Measurements from ENCODE around the gene CCDC187.
"Not testable (repeated sequence)": the region's sequence is repeated elsewhere in the genome, so short reads cannot be mapped to it uniquely, and the experiment has no call there.

The CCDC187 gene

GRCh38 chr9:136266641-136267040, 37.3 kb downstream of the CCDC187 start:
- DNase-seq (ENCODE audit: low spot score): not testable (repeated sequence)

DNA sequence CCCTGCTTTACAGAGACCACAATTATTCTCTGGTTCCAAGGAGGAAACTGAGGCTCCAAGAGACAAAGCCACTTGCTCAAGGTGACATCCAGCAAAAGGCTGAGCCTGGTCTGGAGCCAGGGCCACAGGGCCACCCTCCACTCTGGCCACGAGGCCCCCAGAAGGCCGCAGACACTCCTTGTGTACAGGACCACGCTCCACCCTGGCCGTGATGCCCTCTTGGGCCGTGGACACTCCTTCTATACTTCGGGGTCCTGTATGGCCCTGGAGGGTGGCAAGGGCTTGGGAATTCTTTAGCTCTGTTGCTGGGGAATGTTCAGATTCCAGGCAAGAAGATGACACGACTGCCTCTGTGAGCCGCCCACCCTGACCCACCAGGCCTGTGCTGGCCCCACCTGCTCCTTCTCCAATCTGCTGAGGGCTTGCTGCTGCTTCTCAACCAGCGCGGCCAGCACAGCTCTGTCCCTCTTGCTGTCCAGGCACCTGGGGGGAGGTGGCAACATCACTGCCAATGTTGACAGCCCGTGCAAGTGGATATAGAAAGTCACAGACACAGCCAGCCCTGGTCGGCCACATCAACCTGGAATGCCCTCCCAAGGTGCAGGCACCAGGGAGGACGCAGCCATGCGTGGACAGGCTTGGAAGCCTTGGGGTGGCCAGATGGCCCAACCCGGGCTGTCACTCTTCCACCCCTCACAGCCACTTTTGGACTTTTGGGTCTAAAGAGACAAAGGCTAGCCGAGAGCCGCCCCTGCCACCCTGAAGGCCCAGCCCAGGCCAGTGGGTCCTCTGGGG, 38.1 kb downstream of the CCDC187 start:
- DNase-seq (ENCODE audit: low spot score): no peak

GRCh38 chr9:136264441-136265405, 39.2 kb downstream of the CCDC187 start:
- DNase-seq (ENCODE audit: low spot score): no peak

DNA sequence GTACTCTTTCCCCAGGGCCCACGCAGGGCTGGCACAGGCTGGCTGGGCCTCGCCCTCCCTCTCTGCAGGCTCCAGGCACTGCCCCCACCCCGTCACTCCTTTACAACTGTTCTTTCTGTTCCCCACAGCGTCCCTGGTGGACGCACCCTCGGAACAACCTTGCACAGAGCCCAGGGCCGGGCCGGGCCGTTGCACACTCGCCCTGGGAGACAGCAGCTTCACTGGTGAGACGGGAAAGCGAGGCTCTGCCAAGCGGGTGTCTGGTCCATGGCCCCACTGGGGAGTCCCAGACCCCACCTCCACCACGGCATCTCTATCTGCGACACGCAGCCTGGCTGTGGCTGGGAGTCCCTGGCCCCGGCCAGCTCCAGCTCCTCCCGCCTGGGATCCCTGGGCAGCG, 39.9 kb downstream of the CCDC187 start:
- DNase-seq (ENCODE audit: low spot score): no peak

GRCh38 chr9:136262671-136263178, 41.2 kb downstream of the CCDC187 start:
- no peak for DNase-seq (ENCODE audit: low spot score)

DNA sequence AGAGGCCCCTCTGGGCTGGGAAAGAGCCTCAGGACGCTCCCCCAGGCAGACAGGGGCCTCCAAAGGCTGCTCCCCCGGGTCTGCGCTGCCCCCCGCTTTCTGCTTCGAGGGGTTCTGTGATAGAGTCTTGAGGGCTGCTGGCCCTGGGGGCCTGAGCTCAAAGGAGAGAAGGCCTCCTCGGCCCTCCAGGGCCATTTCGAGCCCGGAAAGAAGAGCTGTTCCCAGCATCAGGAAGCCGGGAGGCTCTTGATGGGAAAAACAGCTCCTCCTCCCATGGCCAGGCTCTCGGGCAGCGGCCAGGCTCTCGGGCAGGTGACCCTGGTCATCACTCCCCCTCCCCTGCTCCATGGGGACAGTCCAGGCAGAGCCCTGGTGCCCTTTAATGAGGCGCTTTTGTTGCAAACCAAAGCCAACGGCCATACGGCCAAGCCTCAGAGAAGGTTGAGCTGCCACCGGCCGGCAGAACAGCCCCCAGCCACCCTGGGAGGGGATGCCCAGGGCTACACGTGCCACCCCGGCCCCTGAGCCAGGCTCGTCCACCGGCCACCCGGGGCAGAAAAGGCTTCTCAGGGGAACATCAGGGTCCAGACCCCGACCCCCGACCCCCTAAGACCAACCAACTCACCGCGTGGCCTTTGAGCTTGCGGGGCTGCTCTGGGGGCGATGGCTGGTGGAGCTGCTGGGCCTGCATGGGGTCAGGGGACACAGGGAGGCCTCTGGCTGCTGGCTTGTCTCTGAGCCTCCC, 42.0 kb downstream of the CCDC187 start:
- DNase-seq (ENCODE audit: low spot score): no peak

DNA sequence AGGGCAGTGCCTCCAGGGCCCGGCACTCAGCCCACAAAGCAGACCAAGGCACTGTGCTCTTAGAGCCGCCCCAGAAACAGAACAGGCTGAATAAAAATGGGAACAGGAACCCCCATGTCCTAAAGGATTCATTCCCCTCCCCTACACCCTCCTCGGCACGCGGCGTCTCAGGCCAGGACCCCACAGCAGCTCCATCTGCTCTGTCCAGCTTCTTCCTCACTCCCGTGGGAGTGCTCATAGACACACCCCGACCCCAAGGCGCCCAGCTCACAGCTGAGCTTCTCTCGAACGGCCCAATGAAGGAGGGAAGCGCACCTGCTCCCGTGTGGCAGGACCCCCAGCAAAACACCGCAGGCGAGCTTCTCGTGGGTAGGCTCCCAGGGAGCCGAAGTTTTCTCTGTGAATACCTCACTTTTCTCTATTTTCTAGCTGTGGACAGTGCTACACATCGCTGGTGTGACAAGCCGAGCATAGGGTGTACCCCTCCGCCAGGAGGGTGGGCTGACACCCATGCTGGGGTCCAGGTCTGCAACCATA, 42.9 kb downstream of the CCDC187 start:
- DNase-seq (ENCODE audit: low spot score): no peak

GRCh38 chr9:136260521-136260920, 43.4 kb downstream of the CCDC187 start:
- no peak for DNase-seq (ENCODE audit: low spot score)

- DNase-seq (ENCODE audit: low spot score): no peak
Measured at GRCh38 chr9:136259836-136260235, 44.1 kb downstream of the CCDC187 start.

DNA sequence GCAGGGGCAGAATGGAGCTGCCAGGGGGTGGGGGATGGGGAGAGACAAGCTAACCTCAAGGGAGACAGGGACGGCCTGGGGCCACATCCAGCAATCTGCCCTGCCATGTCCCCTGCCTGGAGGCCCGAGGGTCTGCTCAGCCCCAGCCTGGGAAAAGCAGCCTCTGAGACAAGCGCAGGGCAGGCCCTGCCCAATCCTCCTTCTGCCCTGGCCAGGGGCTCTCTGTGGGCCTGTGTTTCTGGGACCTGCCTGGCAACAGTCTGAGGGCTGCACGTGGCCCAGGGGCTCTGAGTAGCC, 44.4 kb downstream of the CCDC187 start:
- no peak for DNase-seq (ENCODE audit: low spot score)

DNA sequence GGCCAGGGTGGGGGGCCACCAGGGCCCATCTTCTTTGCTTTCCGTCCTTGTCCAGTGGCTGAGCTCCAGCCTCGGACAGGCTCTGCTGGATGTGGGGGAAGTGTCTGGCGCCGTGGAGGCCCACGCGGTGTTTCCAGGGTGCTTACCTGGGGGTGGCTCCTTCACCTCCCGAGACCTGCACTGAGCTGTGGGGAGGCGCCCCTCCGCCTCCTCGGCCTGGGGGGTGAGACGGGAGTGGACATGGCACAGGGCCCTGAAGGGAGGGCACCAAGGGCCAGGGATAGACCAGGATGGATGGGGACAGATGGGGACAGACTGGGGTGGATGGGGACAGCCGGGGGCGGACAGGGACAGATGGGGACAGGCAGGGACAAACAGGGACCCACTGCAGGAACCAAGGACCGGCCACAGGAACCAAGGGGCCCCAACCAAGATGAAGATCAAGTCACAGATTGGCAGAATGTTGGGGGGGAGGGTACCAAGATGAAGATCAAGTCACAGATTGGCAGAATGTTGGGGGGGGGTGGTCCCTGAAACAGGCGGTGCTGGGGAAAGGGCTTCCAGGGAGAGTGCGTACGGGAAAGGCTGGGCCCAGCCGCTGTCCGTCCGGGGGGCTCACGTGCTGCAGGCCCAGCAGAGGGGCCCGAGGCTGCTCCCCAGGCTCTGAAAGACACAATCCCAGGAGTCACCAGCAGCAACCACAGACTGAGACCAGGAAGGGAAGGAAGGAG, 44.9 kb downstream of the CCDC187 start:
- no peak for DNase-seq (ENCODE audit: low spot score)

DNA sequence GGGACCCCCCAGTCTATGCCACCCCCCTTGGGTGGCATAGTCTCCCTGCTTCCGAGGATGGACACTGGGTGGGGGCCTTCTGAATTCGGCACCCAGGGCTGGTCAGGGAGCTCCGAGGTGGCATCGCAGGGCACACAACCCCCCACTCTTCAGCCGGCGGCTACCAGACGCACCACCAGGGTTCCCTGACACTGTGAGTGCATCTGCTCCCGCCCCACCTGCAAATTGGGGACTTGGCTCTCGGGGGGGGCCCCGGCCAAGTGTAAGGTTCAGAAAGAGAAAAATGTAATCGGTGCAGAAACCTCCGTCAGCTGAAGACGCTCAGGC, 45.6 kb downstream of the CCDC187 start:
- no peak for DNase-seq (ENCODE audit: low spot score)

- no peak for DNase-seq (ENCODE audit: low spot score)
Measured at GRCh38 chr9:136257381-136258298, 46.3 kb downstream of the CCDC187 start.

DNA sequence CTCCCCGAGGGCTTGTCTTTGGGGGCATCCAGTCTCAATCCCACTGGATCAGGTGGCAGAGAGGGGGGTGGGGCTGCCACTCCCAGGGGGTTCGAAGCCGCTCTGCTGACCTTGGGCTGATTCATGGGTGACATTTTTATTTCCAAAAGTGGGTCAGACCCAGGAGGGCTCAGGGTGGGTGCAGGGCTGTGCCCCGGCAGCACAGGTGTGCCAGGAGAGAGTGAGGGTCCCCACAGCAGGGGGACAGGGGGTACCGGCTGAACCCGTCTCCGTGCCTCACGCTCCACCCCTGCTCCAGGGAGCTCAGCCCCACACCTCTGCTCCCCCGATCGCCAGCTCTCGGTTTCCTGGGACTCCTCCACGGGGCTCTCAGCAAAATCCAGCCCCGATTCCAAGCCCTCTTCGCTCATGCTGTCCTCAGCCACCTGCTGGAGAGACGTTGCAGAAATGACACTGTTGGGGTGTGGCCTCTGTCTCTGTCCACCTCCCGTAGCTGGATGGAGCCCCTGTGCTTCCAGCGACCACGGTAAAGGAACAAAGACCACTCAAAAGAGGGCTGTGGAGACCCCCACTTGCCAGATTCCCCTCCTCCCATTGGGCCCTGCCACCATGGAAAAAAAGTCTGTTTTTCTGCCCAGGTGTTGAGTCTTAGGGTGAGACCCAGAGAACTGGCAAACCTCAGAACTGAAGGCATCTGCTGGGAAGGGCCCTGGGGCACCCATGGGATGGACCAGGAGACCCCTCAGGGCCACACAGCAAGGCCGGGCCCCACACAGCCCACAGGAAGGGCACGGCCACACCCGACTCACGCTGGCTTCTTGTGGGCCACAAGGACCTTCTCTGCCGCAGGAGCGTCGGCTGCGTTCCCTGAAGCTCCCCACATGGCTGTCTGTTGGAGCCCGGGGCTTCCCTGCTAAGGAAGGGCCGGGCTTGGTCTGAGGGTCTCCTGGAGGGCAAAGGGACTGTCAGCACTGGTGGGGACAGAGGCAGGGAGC, 47.7 kb downstream of the CCDC187 start:
- no peak for DNase-seq (ENCODE audit: low spot score)

- no peak for DNase-seq (ENCODE audit: low spot score)
Measured at GRCh38 chr9:136255166-136255538, 48.7 kb downstream of the CCDC187 start.

GRCh38 chr9:136254381-136255165, 49.3 kb downstream of the CCDC187 start:
- DNase-seq (ENCODE audit: low spot score): no peak

- DNase-seq (ENCODE audit: low spot score): no peak
Measured at GRCh38 chr9:136253246-136254130, 50.4 kb downstream of the CCDC187 start.

Measured in kidney capillary endothelial cell (primary cell).